ENCODE measurements around the gene CAPN12.

The CAPN12 gene

GRCh38 chr19:38737921-38738737, 6.1 kb downstream of the CAPN12 start:
- DNase-seq (ENCODE audit: low read depth), result no peak

GRCh38 chr19:38737281-38737865, 6.9 kb downstream of the CAPN12 start:
- no peak for DNase-seq (ENCODE audit: low read depth)

- DNase-seq (ENCODE audit: low read depth), result peak; percentile 42
Observed at GRCh38 chr19:38736413-38737280, 7.6 kb downstream of the CAPN12 start.

GRCh38 chr19:38736036-38736412, 8.2 kb downstream of the CAPN12 start:
- DNase-seq (ENCODE audit: low read depth), result peak; percentile 36

- DNase-seq (ENCODE audit: low read depth), result peak; percentile 17
Observed at GRCh38 chr19:38735257-38735686, 9.0 kb downstream of the CAPN12 start.

GRCh38 chr19:38734426-38735256, 9.6 kb downstream of the CAPN12 start:
- DNase-seq (ENCODE audit: low read depth), result no peak

- DNase-seq (ENCODE audit: low read depth), result no peak
Observed at GRCh38 chr19:38734176-38734425, 10.2 kb downstream of the CAPN12 start.

GRCh38 chr19:38733493-38734175, 10.6 kb downstream of the CAPN12 start:
- DNase-seq (ENCODE audit: low read depth), result no peak

GRCh38 chr19:38733241-38733492, 11.1 kb downstream of the CAPN12 start:
- no peak for DNase-seq (ENCODE audit: low read depth)

GRCh38 chr19:38731654-38732301, 12.5 kb downstream of the CAPN12 start:
- no peak for DNase-seq (ENCODE audit: low read depth)

GRCh38 chr19:38730731-38731589, 13.3 kb downstream of the CAPN12 start:
- no peak for DNase-seq (ENCODE audit: low read depth)

GRCh38 chr19:38730470-38730730, 13.9 kb downstream of the CAPN12 start:
- DNase-seq (ENCODE audit: low read depth), result no peak

GRCh38 chr19:38729653-38730469, 14.4 kb downstream of the CAPN12 start:
- peak; percentile 64 for DNase-seq (ENCODE audit: low read depth)

GRCh38 chr19:38728752-38729541, 15.3 kb downstream of the CAPN12 start:
- no peak for DNase-seq (ENCODE audit: low read depth)

GRCh38 chr19:38727868-38728660, 16.2 kb downstream of the CAPN12 start:
- DNase-seq (ENCODE audit: low read depth), result no peak

- no peak for DNase-seq (ENCODE audit: low read depth)
Observed at GRCh38 chr19:38727306-38727867, 16.9 kb downstream of the CAPN12 start.

- DNase-seq (ENCODE audit: low read depth), result no peak
Observed at GRCh38 chr19:38726761-38727301, 17.4 kb downstream of the CAPN12 start.
